Hepatocyte (in vitro differentiated cells): ENCODE data around the gene MSH3. TPM values are rescaled to one million over a fixed set of nuclear protein-coding genes. Genes with fewer than 3 reads are reported as not detected.

ENCODE experiments used
- DNase-seq: peaks from one replicate; pipeline ENCODE4 v3.0.0-alpha.2; 2016; ENCODE audit warnings: low spot score
- H2AFZ ChIP-seq: fragments of 200-600 bp; sonication (generic); 2 replicates; pipeline ENCODE4 v1.6.0; 2016; ENCODE audit warnings: antibody characterized with exemption, mild to moderate bottlenecking
- H3K27ac ChIP-seq: fragments of 200-600 bp; sonication (generic); 2 replicates; pipeline ENCODE4 v1.5.1; 2016; ENCODE audit warnings: mild to moderate bottlenecking
- H3K27me3 ChIP-seq: fragments of 200-600 bp; sonication (generic); 2 replicates; pipeline ENCODE4 v1.6.1; 2016
- H3K36me3 ChIP-seq: fragments of 200-600 bp; sonication (generic); replicated peaks from 2 replicates; pipeline ENCODE4 v1.5.1; 2016; ENCODE audit warnings: low read depth; ENCODE audit not compliant: insufficient read depth
- H3K4me1 ChIP-seq: fragments of 200-600 bp; sonication (generic); 2 replicates; pipeline ENCODE4 v1.5.1; 2016; ENCODE audit warnings: mild to moderate bottlenecking, moderate library complexity; ENCODE audit not compliant: insufficient read depth
- H3K4me2 ChIP-seq: fragments of 200-600 bp; sonication (generic); 2 replicates; pipeline ENCODE4 v1.6.0; 2016
- H3K4me3 ChIP-seq: fragments of 200-600 bp; sonication (generic); 2 replicates; pipeline ENCODE4 v1.5.1; 2016; ENCODE audit warnings: mild to moderate bottlenecking
- H3K79me2 ChIP-seq: fragments of 200-600 bp; sonication (generic); 2 replicates; pipeline ENCODE4 v1.6.0; 2017; ENCODE audit warnings: mild to moderate bottlenecking
- H3K9me2 ChIP-seq: fragments of 200-600 bp; sonication (generic); replicated peaks from 2 replicates; pipeline ENCODE4 v1.6.0; 2017; ENCODE audit warnings: mild to moderate bottlenecking; ENCODE audit not compliant: insufficient read depth
- H3K9me3 ChIP-seq: fragments of 200-600 bp; sonication (generic); 2 replicates; pipeline ENCODE4 v1.5.1; 2016; ENCODE audit warnings: low read depth, mild to moderate bottlenecking
- H4K20me1 ChIP-seq: fragments of 200-600 bp; sonication (generic); 2 replicates; pipeline ENCODE4 v1.6.0; 2016; ENCODE audit warnings: mild to moderate bottlenecking; ENCODE audit not compliant: insufficient read depth, poor library complexity, severe bottlenecking
- CTCF ChIP-seq: fragments of 200-600 bp; sonication (generic); IDR thresholded peaks from 2 replicates; pipeline ENCODE4 v1.5.1; 2016; ENCODE audit warnings: antibody characterized with exemption, mild to moderate bottlenecking; ENCODE audit not compliant: poor library complexity
- EZH2 ChIP-seq: fragments of 200-600 bp; sonication (generic); IDR thresholded peaks from 2 replicates; pipeline ENCODE4 v1.6.1; 2016; ENCODE audit warnings: antibody characterized with exemption, mild to moderate bottlenecking, borderline replicate concordance
- EZH2phosphoT487 ChIP-seq: fragments of 200-600 bp; sonication (generic); IDR thresholded peaks from one replicate; pipeline ENCODE4 v1.6.1; 2018; ENCODE audit warnings: antibody characterized with exemption, mild to moderate bottlenecking, low read depth, moderate library complexity; ENCODE audit not compliant: unreplicated experiment, severe bottlenecking
- WGBS: methylation state at CpG from one replicate; pipeline ENCODE4 v1.1.6; 2016; ENCODE audit warnings: low lambda C conversion rate; ENCODE audit errors: missing lambda C conversion rate; 5-methylcytosine and 5-hydroxymethylcytosine counted together
- polyA plus RNA-seq: library from polyadenylated mRNA; unstranded; fragments of >200 nt; fragmentation: Nextera tagmentation; extraction: Ambion mirVana; gene quantifications from 2 replicates; pipeline ENCODE4 v1.2.1, GENCODE V29; 2016
- total RNA-seq: library from RNA; depleted of rRNA; stranded (reverse); fragments of >200 nt; gene quantifications from 2 replicates; pipeline ENCODE4 v1.2.3, GENCODE V29; 2014

The MSH3 gene
- total and polyA plus RNA-seq, 2 experiments from 2014 or later, result 8.1 to 13.2 TPM

GRCh38 chr5:80625230-80625629 is 29.2 kb upstream of the MSH3 start:
- Histone ChIP-seq H3K9me2 (no peaks in the 10 kb centered on the region), H2AFZ (no peak overlapping the region), H3K27me3 (no peaks in the 10 kb centered on the region), H4K20me1 (no peaks in the 10 kb centered on the region), H3K79me2 (no peaks in the 10 kb centered on the region), H3K36me3 (no peaks in the 10 kb centered on the region), H3K27ac (no peak overlapping the region), H3K4me2 (no peak overlapping the region), H3K4me3 (no peak overlapping the region), H3K9me3 (no peaks in the 10 kb centered on the region), H3K4me1 (no peaks in the 10 kb centered on the region)
- 93% methylated on average over 5 of the region's 5 CpGs for WGBS
- TF ChIP-seq EZH2phosphoT487 (no peak), CTCF (no peak)
- no peak for DNase-seq

GRCh38 chr5:80629281-80629680 is 25.2 kb upstream of the MSH3 start:
- Histone ChIP-seq H3K9me2 (no peaks in the 10 kb centered on the region), H3K79me2 (no peaks in the 10 kb centered on the region), H4K20me1 (no peaks in the 10 kb centered on the region), H3K27ac (no peak overlapping the region), H2AFZ (no peak overlapping the region), H3K4me3 (no peak overlapping the region), H3K4me2 (no peak overlapping the region), H3K9me3 (no peaks in the 10 kb centered on the region), H3K36me3 (no peaks in the 10 kb centered on the region), H3K27me3 (no peaks in the 10 kb centered on the region), H3K4me1 (no peaks in the 10 kb centered on the region)
- TF ChIP-seq EZH2phosphoT487, result no peak
- no peak for TF ChIP-seq CTCF
- TF ChIP-seq EZH2, result no peak
- DNase-seq, result no peak

GRCh38 chr5:80631278-80632259 is 22.9 kb upstream of the MSH3 start:
- Histone ChIP-seq H3K9me2 (no peaks in the 10 kb centered on the region), H3K36me3 (no peaks in the 10 kb centered on the region), H3K9me3 (no peaks in the 10 kb centered on the region), H3K4me2 (no peak overlapping the region), H3K4me1 (no peaks in the 10 kb centered on the region), H3K27me3 (no peaks in the 10 kb centered on the region), H2AFZ (no peak overlapping the region), H4K20me1 (no peaks in the 10 kb centered on the region), H3K27ac (no peak overlapping the region), H3K79me2 (no peaks in the 10 kb centered on the region), H3K4me3 (no peak overlapping the region)
- 82% methylated on average over 11 of the region's 11 CpGs for WGBS
- TF ChIP-seq EZH2 (no peak), CTCF (no peak), EZH2phosphoT487 (no peak)
- DNase-seq, result no peak
